KOPT-K1 (cell line): Measurements from ENCODE around the gene COL25A1.

Experiments used
- H3K27ac ChIP-seq: fragments of 200-600 bp; sonication (generic); 2 replicates; pipeline ENCODE4 v1.5.1; 2016; ENCODE audit warnings: antibody characterized with exemption, mild to moderate bottlenecking, low read depth, low read length; ENCODE audit not compliant: poor library complexity, severe bottlenecking
- H3K36me3 ChIP-seq: fragments of 200-600 bp; sonication (generic); 2 replicates; pipeline ENCODE4 v1.5.1; 2017; ENCODE audit warnings: antibody characterized with exemption, mild to moderate bottlenecking, low read length, moderate library complexity; ENCODE audit not compliant: insufficient read depth
- H3K9me3 ChIP-seq: fragments of 200-600 bp; sonication (generic); 2 replicates; pipeline ENCODE4 v1.5.1; 2017; ENCODE audit warnings: antibody characterized with exemption, low read length, mild to moderate bottlenecking; ENCODE audit not compliant: insufficient read depth, poor library complexity, severe bottlenecking

Gene COL25A1

DNA sequence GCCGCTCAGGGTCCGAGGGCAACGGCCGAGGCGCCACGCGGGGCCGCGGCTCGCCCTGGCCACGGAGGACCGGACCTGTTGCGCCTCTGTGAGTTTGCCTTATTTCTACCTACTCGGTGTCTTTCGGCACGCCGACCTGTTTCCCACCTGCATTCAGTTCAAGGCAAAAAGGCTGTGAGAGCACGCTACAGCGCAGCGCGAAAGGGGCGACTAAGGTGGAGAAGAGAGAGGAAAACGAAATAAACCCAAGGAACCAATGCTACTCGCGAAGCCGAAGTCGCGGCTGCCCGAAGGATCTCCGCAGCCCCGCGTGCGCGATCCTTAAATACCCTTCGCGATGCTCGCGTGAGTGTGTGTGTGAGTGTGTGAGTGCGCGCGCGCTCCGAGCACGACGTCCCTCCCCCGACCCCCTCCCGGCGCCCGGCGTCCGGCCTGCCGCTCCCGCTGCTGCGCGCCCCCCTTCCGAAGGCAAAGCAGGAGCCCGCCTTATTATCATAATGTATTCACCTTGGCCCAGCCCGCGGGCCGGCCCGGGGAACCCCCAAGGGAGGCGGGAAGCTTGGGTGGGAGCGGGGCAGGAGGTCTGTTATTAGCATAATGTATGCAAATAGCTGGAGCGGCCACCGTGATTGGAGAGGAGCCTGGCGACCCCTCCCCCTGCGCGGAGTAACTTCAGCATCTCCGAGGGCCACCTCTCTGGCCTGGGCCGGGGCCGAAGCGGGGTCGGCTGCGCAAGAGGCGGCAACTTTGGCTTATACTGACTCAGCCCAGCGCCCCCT lies at the start of gene COL25A1:
Gene COL25A1 (minus strand): TSS at position 298 of the 779 bp plus-strand sequence.
- Histone ChIP-seq H3K27ac (no peak within 1 kb of the TSS), H3K36me3 (no peaks in the 10 kb centered on the region), H3K9me3 (peaks cover 21% of the 10 kb centered on the region)

DNA sequence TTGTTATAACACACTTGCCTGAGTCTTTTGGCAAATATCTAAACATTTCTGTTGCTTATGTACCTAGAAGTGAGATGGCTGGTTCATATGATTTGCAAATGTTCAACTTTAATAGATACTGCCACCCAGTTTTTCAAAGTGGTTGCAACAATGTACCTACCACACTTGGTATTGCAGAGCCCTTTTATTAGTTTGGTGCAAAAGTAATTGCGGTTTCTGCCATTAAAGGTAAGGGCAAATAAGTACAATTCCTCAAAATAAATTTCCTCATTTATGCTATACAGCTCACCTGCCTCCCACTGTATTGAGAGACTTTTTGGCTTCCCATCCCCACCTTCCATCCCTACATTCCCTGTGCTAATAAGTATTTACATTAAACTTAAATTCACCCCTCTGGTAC lies 47.7 kb upstream of the COL25A1 start:
- H3K36me3 ChIP-seq, result no peaks in the 10 kb centered on the region
- no peaks in the 10 kb centered on the region for H3K9me3 ChIP-seq
- H3K27ac ChIP-seq, result no peak overlapping the region

- no peak overlapping the region for H3K27ac ChIP-seq
- H3K9me3 ChIP-seq, result no peaks in the 10 kb centered on the region
- H3K36me3 ChIP-seq, result no peaks in the 10 kb centered on the region
These were observed 32.0 kb upstream of the COL25A1 start for GRCh38 chr4:109334129-109335105.

DNA sequence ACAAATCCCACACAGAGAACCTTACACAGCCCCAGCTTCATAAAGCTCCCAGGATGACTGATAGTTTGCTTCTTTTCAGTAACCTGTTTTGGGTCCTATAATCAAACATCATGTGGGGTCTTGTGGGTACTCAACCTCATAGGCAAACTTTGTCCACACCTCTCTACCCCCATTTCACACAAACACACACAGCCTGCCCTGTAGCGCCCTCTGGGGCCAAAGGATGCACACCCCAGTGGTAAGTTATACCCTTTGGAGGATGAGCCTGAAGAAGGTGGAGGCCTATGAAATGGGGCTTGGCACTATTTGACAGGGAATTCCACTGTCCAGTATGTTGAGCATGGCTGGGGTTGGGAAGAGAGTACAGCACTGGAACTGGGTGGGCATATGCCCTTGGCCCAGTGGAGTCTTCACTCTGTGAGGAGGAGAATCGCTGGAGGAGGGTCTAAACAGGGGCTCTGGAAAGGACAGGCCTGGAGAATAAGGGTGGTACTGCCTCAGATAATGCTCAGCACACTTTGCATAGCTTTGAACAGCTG lies 30.5 kb upstream of the COL25A1 start:
- no peaks in the 10 kb centered on the region for H3K36me3 ChIP-seq
- no peaks in the 10 kb centered on the region for H3K9me3 ChIP-seq
- H3K27ac ChIP-seq, result no peak overlapping the region

GRCh38 chr4:109327641-109328040 lies 25.2 kb upstream of the COL25A1 start:
- Histone ChIP-seq H3K9me3 (peaks cover 15% of the 10 kb centered on the region), H3K27ac (no peak overlapping the region), H3K36me3 (no peaks in the 10 kb centered on the region)

- no peaks in the 10 kb centered on the region for H3K36me3 ChIP-seq
- peaks cover 26% of the 10 kb centered on the region for H3K9me3 ChIP-seq
- no peak overlapping the region for H3K27ac ChIP-seq
These were observed 23.2 kb upstream of the COL25A1 start for GRCh38 chr4:109325698-109326097.

GRCh38 chr4:109323348-109323747 lies 20.9 kb upstream of the COL25A1 start:
- H3K9me3 ChIP-seq, result peaks cover 34% of the 10 kb centered on the region
- no peaks in the 10 kb centered on the region for H3K36me3 ChIP-seq

DNA sequence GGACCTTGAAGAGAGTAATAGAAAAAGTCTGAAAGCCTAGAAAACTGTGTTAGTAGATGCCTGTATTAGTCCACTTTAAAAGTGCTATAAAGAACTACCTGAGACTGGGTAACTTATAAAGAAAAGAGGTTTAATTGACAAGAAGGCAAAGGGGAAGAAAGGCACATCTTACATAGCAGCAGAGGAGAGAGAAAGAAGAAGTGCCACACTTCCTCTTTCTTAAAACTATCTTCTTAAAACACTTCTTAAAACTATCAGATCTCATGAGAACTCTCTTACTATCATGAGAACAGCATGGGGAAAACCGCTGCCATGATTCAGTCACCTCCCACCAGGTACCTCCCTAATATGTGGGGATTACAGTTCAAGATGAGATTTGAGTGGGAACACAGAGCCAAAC lies 18.8 kb upstream of the COL25A1 start:
- peaks cover 34% of the 10 kb centered on the region for H3K9me3 ChIP-seq
- no peaks in the 10 kb centered on the region for H3K36me3 ChIP-seq
- no peak overlapping the region for H3K27ac ChIP-seq

More at GRCh38 chr4:109323348-109323747, 20.9 kb upstream of the COL25A1 start:
- H3K27ac ChIP-seq, result no peak overlapping the region

- no peak overlapping the region for H3K27ac ChIP-seq
- no peaks in the 10 kb centered on the region for H3K36me3 ChIP-seq
- peaks cover 34% of the 10 kb centered on the region for H3K9me3 ChIP-seq
These were observed 17.2 kb upstream of the COL25A1 start for GRCh38 chr4:109319684-109320083.

DNA sequence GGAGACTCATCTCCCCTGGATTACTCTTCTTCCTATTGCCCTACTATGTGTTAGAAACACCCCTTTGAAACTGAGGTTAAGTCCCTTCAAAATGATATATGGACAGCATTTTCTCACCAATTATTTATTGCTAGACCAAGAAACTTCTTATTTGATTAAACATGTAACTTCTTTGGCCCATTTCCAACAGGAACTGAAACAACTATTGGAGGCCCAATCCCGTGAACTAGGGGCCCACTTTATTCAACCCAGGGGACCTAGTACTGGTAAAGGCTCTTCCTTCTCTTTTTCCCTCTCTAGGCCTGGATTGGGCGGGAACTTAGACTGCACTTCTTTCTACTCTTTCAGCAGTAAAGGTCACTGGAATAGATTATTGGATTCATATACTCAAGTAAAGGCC lies 16.7 kb upstream of the COL25A1 start:
- Histone ChIP-seq H3K9me3 (peaks cover 34% of the 10 kb centered on the region), H3K36me3 (no peaks in the 10 kb centered on the region)

DNA sequence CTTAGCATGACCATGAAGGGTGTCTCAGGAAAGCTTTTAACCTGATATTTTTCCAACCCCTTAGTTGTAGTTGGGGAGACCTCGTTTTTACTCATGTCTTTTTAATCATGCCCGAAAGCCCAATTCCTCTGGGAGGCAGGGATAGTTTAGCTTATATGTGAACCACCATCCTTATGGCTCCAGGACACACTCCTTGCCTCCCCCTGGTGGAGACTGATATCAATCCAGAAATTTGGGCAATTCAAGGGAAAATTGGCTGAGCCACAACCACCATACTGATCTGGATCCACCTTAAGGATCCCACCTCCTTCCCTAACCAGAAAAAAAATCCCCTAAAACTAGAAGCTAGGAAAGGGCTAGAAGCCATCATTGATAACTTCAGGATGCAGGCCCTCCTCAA lies 13.4 kb upstream of the COL25A1 start:
- no peak overlapping the region for H3K27ac ChIP-seq
- peaks cover 26% of the 10 kb centered on the region for H3K9me3 ChIP-seq
- H3K36me3 ChIP-seq, result no peaks in the 10 kb centered on the region

More for the DNA sequence above, 16.7 kb upstream of the COL25A1 start:
- H3K27ac ChIP-seq, result no peak overlapping the region

DNA sequence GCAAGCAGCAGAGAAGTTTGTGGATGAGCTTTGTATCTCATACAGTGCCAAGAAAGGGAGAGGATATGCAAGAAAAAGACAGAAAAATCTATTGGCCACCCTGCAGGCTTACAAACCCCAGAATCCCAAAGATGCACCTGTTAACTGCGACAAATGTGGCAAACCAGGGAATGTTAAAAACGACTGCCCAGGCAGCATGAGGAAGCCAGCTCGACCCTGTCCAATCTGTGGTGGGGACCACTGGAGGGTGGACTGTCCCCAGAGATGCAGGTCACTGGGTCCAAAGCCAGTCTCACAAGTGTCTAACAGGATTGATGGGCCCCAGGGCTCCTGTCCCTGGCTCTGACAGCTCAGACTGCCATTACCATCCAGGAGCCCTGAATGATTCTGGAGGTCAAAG lies 12.9 kb upstream of the COL25A1 start:
- peaks cover 27% of the 10 kb centered on the region for H3K9me3 ChIP-seq
- H3K36me3 ChIP-seq, result no peaks in the 10 kb centered on the region
- no peak overlapping the region for H3K27ac ChIP-seq

GRCh38 chr4:109313168-109314133 lies 11.0 kb upstream of the COL25A1 start:
- Histone ChIP-seq H3K9me3 (peaks cover 26% of the 10 kb centered on the region), H3K27ac (no peak overlapping the region), H3K36me3 (no peaks in the 10 kb centered on the region)

- no peak overlapping the region for H3K27ac ChIP-seq
- peaks cover 21% of the 10 kb centered on the region for H3K9me3 ChIP-seq
- no peaks in the 10 kb centered on the region for H3K36me3 ChIP-seq
These were observed 660 bp upstream of the COL25A1 start for GRCh38 chr4:109303140-109303496.
